SK-N-SH (cell line): ENCODE data around the gene HLA-DOB. TPM values are rescaled to one million over a fixed set of nuclear protein-coding genes. Genes with fewer than 3 reads are reported as not detected.

Experiments used
- CTCF ChIA-PET: fragments of 300-600, 350-600 bp; formaldehyde crosslinking; extraction: SDS; loops from one replicate; lab custom pipeline; 2021; lab: Yijun Ruan, JAX
- POLR2A ChIA-PET: fragments of 350-600 bp; sonication (Branson Sonifier 250); formaldehyde crosslinking; extraction: SDS; loops from one replicate; lab custom pipeline; 2020; ENCODE audit warnings: antibody characterized with exemption, inconsistent platforms; lab: Yijun Ruan, JAX
- DNase-seq: peaks from one replicate; pipeline ENCODE4 v3.0.0; 2012
- H2AFZ ChIP-seq: fragments of 200-600 bp; sonication (generic); 2 replicates; pipeline ENCODE4 v1.8.1; 2016; ENCODE audit warnings: antibody characterized with exemption, mild to moderate bottlenecking, low read depth
- H3F3A ChIP-seq: fragments of 200-600 bp; sonication (generic); replicated peaks from 2 replicates; pipeline ENCODE3; 2016; ENCODE audit warnings: antibody characterized with exemption, mild to moderate bottlenecking; ENCODE audit not compliant: insufficient read depth
- H3K27ac ChIP-seq, 2 experiments: fragments of 200-500 bp in 1 of 2; fragments of 200-600 bp in 1 of 2; sonication (Bioruptor generic) in 1 of 2; sonication (generic), shearing (Covaris generic) in 1 of 2; 2 replicates each; pipeline versions ENCODE4 v1.5.1 to v1.6.1; 2014 to 2016; ENCODE audit warnings: low read depth in 2 of 2, inconsistent platforms in 1 of 2, low read length in 1 of 2, mild to moderate bottlenecking in 1 of 2, mixed read lengths in 1 of 2
- H3K27me3 ChIP-seq: fragments of 200-600 bp; sonication (generic), shearing (Covaris generic); 2 replicates; pipeline ENCODE4 v1.6.1; 2016; ENCODE audit warnings: mixed run types; ENCODE audit not compliant: insufficient read depth
- H3K36me3 ChIP-seq, 2 experiments: fragments of 200-500 bp in 1 of 2; fragments of 200-600 bp in 1 of 2; sonication (Bioruptor generic) in 1 of 2; sonication (generic) in 1 of 2; replicated peaks in 1 of 2; 2 replicates each; pipeline versions ENCODE3 to v1.5.1; 2014 to 2016; ENCODE audit warnings: low read length in 1 of 2, mild to moderate bottlenecking in 1 of 2; ENCODE audit not compliant: insufficient read depth in 2 of 2, control insufficient read depth in 1 of 2
- H3K4me1 ChIP-seq, 2 experiments: fragments of 200-500 bp in 1 of 2; fragments of 200-600 bp in 1 of 2; sonication (Bioruptor generic) in 1 of 2; sonication (generic), shearing (Covaris generic) in 1 of 2; 2 replicates each; pipeline versions ENCODE4 v1.5.1 to v1.6.1; 2014 to 2016; ENCODE audit warnings: low read depth in 1 of 2, low read length in 1 of 2, mixed run types in 1 of 2; ENCODE audit not compliant: insufficient read depth in 2 of 2, control insufficient read depth in 1 of 2
- H3K4me2 ChIP-seq: fragments of 200-600 bp; sonication (generic), shearing (Covaris generic); 2 replicates; pipeline ENCODE4 v1.6.1; 2017; ENCODE audit warnings: mixed run types
- H3K4me3 ChIP-seq, 2 experiments: fragments of 200-500 bp in 1 of 2; fragments of 200-600 bp in 1 of 2; sonication (Bioruptor generic) in 1 of 2; sonication (generic), shearing (Covaris generic) in 1 of 2; 2 replicates each; pipeline versions ENCODE4 v1.5.1 to v1.8.1; 2014 to 2016; ENCODE audit warnings: low read depth in 2 of 2, inconsistent platforms in 1 of 2, low read length in 1 of 2, mild to moderate bottlenecking in 1 of 2, mixed read lengths in 1 of 2, moderate library complexity in 1 of 2
- H3K79me2 ChIP-seq: fragments of 200-600 bp; sonication (generic); 2 replicates; pipeline ENCODE4 v1.8.1; 2017; ENCODE audit warnings: mild to moderate bottlenecking; ENCODE audit not compliant: insufficient read depth
- H3K9ac ChIP-seq: fragments of 200-600 bp; sonication (generic); 2 replicates; pipeline ENCODE4 v1.6.1; 2017; ENCODE audit warnings: mixed run types
- H3K9me2 ChIP-seq: fragments of 200-600 bp; sonication (generic); 2 replicates; pipeline ENCODE4 v1.6.1; 2017; ENCODE audit warnings: mixed run types
- H3K9me3 ChIP-seq: fragments of 200-600 bp; sonication (generic); 2 replicates; pipeline ENCODE4 v1.6.1; 2017; ENCODE audit warnings: mixed run types, mild to moderate bottlenecking, moderate library complexity
- H4K20me1 ChIP-seq: fragments of 200-600 bp; sonication (generic); 2 replicates; pipeline ENCODE4 v1.6.1; 2017; ENCODE audit warnings: mild to moderate bottlenecking, mixed run types; ENCODE audit not compliant: insufficient read depth
- CTCF ChIP-seq: fragments of 200-600 bp; sonication (generic); IDR thresholded peaks from 2 replicates; pipeline ENCODE4 v1.6.1; 2017; ENCODE audit warnings: antibody characterized with exemption, mild to moderate bottlenecking, moderate library complexity
- EP300 ChIP-seq, 2 experiments: IDR thresholded peaks; 2 replicates each; pipeline versions ENCODE4 v1.4.0 to v1.6.1; 2012; ENCODE audit warnings: borderline replicate concordance in 1 of 2, low read depth in 1 of 2, low read length in 1 of 2
- EZH2phosphoT487 ChIP-seq: fragments of 200-600 bp; sonication (generic); IDR thresholded peaks from 2 replicates; pipeline ENCODE4 v1.6.1; 2017; ENCODE audit warnings: low read depth, mixed run types, mild to moderate bottlenecking, antibody characterized with exemption, moderate library complexity, borderline replicate concordance
- FOSL2 ChIP-seq: IDR thresholded peaks from 2 replicates; pipeline ENCODE4 v1.4.0; 2012; ENCODE audit warnings: low read depth, mild to moderate bottlenecking, moderate library complexity, borderline replicate concordance
- FOXJ3 ChIP-seq: sonication (generic); formaldehyde crosslinking; IDR thresholded peaks from 2 replicates; pipeline ENCODE4 v1.5.1; 2020; ENCODE audit warnings: mild to moderate bottlenecking, missing genetic modification reagents
- FOXM1 ChIP-seq: IDR thresholded peaks from 2 replicates; pipeline ENCODE4 v1.4.0; 2012; ENCODE audit warnings: low read depth, mild to moderate bottlenecking
- GABPA ChIP-seq: IDR thresholded peaks from 2 replicates; pipeline ENCODE4 v1.4.0; 2012; ENCODE audit warnings: low read depth, mild to moderate bottlenecking
- GATA2 ChIP-seq: sonication (generic); formaldehyde crosslinking; IDR thresholded peaks from 2 replicates; pipeline ENCODE4 v1.5.0; 2020; ENCODE audit warnings: mild to moderate bottlenecking, missing genetic modification reagents
- JUND ChIP-seq: IDR thresholded peaks from 2 replicates; pipeline ENCODE4 v1.4.0; 2012
- NRF1 ChIP-seq: IDR thresholded peaks from 2 replicates; pipeline ENCODE4 v1.6.1; 2012; ENCODE audit warnings: low read depth, mild to moderate bottlenecking, low read length
- PBX3 ChIP-seq: IDR thresholded peaks from 2 replicates; pipeline ENCODE4; 2012
- POLR2AphosphoS5 ChIP-seq: IDR thresholded peaks from 2 replicates; pipeline ENCODE4 v1.6.1; 2012; ENCODE audit warnings: low read depth, low read length
- RXRA ChIP-seq: IDR thresholded peaks from 2 replicates; pipeline ENCODE4 v1.4.0; 2012; ENCODE audit warnings: low read depth, mild to moderate bottlenecking, borderline replicate concordance
- SIN3A ChIP-seq: IDR thresholded peaks from 2 replicates; pipeline ENCODE4 v1.6.1; 2012; ENCODE audit warnings: low read depth, mild to moderate bottlenecking, low read length, moderate library complexity, borderline replicate concordance
- TCF12 ChIP-seq: IDR thresholded peaks from 2 replicates; pipeline ENCODE4 v1.4.0; 2012
- USF1 ChIP-seq: IDR thresholded peaks from 2 replicates; pipeline ENCODE4 v1.4.0; 2012; ENCODE audit warnings: low read depth, borderline replicate concordance
- ZBTB33 ChIP-seq: IDR thresholded peaks from 2 replicates; pipeline ENCODE4 v1.4.0; 2012; ENCODE audit warnings: low read depth, borderline replicate concordance
- WGBS: methylation state at CpG from one replicate; pipeline ENCODE4 v1.1.6; 2017; ENCODE audit warnings: low lambda C conversion rate; 5-methylcytosine and 5-hydroxymethylcytosine counted together
- polyA plus RNA-seq, 3 experiments: library from polyadenylated mRNA; depleted of rRNA; stranded (reverse); fragments of >200 nt; gene quantifications; 2 replicates each; pipeline ENCODE4 v1.2.3, GENCODE V29; 2012

Gene HLA-DOB
- polyA plus RNA-seq, 1 of the 3 experiments (the other 2 are of a cell fraction) = not detected

- CTCF ChIA-PET = interaction anchor here (1.9 kb wide), 1 partner anchor 9 kb away, joined by 7 read pairs; the partner anchor contains the start of gene TAP2
- peaks cover 3 to 20% of the 10 kb centered on the region in 2 experiments for H3K36me3 ChIP-seq
- POLR2A ChIA-PET = no interaction called here
Observed at GRCh38 chr6:32847795-32848194, 31.0 kb upstream of the HLA-DOB start.

More at GRCh38 chr6:32847795-32848194, 31.0 kb upstream of the HLA-DOB start:
- Histone ChIP-seq H3K9me2 (no peaks in the 10 kb centered on the region), H3K27me3 (no peaks in the 10 kb centered on the region), H3K4me1 (peaks cover 0 to 20% of the 10 kb centered on the region in 2 experiments; a peak in 1 of 4 replicates), H3K4me2 (no peak overlapping the region), H3F3A (peaks cover under 1% of the 10 kb centered on the region), H4K20me1 (no peaks in the 10 kb centered on the region), H3K79me2 (peaks cover 4% of the 10 kb centered on the region; the same call in 1 of the 2 replicates), H3K4me3 (no peak overlapping the region), H3K9me3 (no peaks in the 10 kb centered on the region), H3K9ac (no peak overlapping the region), H3K27ac (no peak overlapping the region), H2AFZ (no peak overlapping the region)
- no peak for DNase-seq
- TF ChIP-seq SIN3A = no peak
- TF ChIP-seq FOSL2 = no peak
- no peak for TF ChIP-seq CTCF
- no peak for TF ChIP-seq JUND
- TF ChIP-seq GABPA = no peak
- no peak for TF ChIP-seq RXRA
- no peak for TF ChIP-seq USF1
- no peak for TF ChIP-seq POLR2AphosphoS5
- TF ChIP-seq EP300 (IDR thresholded peaks at IDR 0.05; ENCODE audit: borderline replicate concordance in 1 of 2, low read depth in 1 of 2, low read length in 1 of 2) = no peak
- no peak for TF ChIP-seq GATA2
- no peak for TF ChIP-seq FOXJ3 (CRISPR knock-in tag)
- TF ChIP-seq EZH2phosphoT487 = no peak
- no peak for TF ChIP-seq ZBTB33
- TF ChIP-seq FOXM1 = no peak
- TF ChIP-seq PBX3 = no peak
- TF ChIP-seq TCF12 = no peak
- no peak for TF ChIP-seq NRF1
- WGBS = 67% methylated on average over 8 of the region's 8 CpGs
